GM12801 (cell line): Measurements from ENCODE around the gene TMOD1.

Experiments used
- CTCF ChIP-seq: IDR thresholded peaks from one replicate; pipeline ENCODE4 v1.5.1; 2011; ENCODE audit warnings: control low read depth; ENCODE audit not compliant: insufficient read length; ENCODE audit errors: extremely low read depth

TMOD1 gene

GRCh38 chr9:97598461-97599288, 97.2 kb downstream of the TMOD1 start:
- peak; percentile 92 for TF ChIP-seq CTCF

- TF ChIP-seq CTCF, result no peak
These were observed 97.9 kb downstream of the TMOD1 start for GRCh38 chr9:97599314-97599846.

GRCh38 chr9:97600531-97601227, 99.2 kb downstream of the TMOD1 start:
- TF ChIP-seq CTCF, result no peak

- no peak for TF ChIP-seq CTCF
These were observed 99.9 kb downstream of the TMOD1 start for GRCh38 chr9:97601228-97601898.

GRCh38 chr9:97602430-97602829, 101.0 kb downstream of the TMOD1 start:
- TF ChIP-seq CTCF, result no peak

GRCh38 chr9:97604901-97605645, 103.6 kb downstream of the TMOD1 start:
- TF ChIP-seq CTCF, result no peak
